Endothelial cell of umbilical vein (primary cell): ENCODE data around the gene GABPB2. TPM values are rescaled to one million over a fixed set of nuclear protein-coding genes. Genes with fewer than 3 reads are reported as not detected.

Experiments
- BruUV-seq: library from RNA; stranded (reverse); fragments of 400-500 nt; replicated peaks from 2 replicates; lab custom pipeline; 2021; lab: Mats Ljungman, UMichigan
- CTCF ChIA-PET: fragments of 300-600, 350-600 bp; sonication (Branson Sonifier 250); formaldehyde crosslinking; loops from one replicate; lab custom pipeline; 2021; ENCODE audit warnings: antibody characterized with exemption, inconsistent platforms; lab: Charles Lee
- POLR2A ChIA-PET: fragments of 300-600, 350-600 bp; sonication (Branson Sonifier 250); formaldehyde crosslinking; loops from one replicate; lab custom pipeline; 2021; ENCODE audit warnings: antibody characterized with exemption, inconsistent platforms; lab: Charles Lee
- DNase-seq: peaks from one replicate; pipeline ENCODE4 v3.0.0-alpha.2; 2011; ENCODE audit warnings: low read depth, low spot score
- FAIRE-seq: peaks from 2 replicates; lab custom pipeline; 2011; peaks lifted over from hg19 to GRCh38; lab: Jason Lieb, UNC
- H2AFZ ChIP-seq: 2 replicates; pipeline ENCODE4 v1.6.0; 2012; ENCODE audit warnings: low read depth, low read length, control low read depth, inconsistent platforms
- H3K27ac ChIP-seq: 2 replicates; pipeline ENCODE4 v1.5.1; 2011; ENCODE audit warnings: low read depth, mild to moderate bottlenecking, control low read depth, low read length, moderate library complexity; ENCODE audit not compliant: insufficient read depth
- H3K27me3 ChIP-seq, 2 experiments: 2 replicates each; pipeline versions ENCODE4 v1.6.0 to v1.6.1; 2011; ENCODE audit warnings: low read length in 2 of 2, mixed read lengths in 1 of 2; ENCODE audit not compliant: control insufficient read depth in 2 of 2, insufficient read depth in 2 of 2
- H3K36me3 ChIP-seq, 2 experiments: 2 replicates in 1 of 2; 3 replicates in 1 of 2; pipeline ENCODE4 v1.5.1; 2011; ENCODE audit warnings: low read length in 2 of 2, mild to moderate bottlenecking in 1 of 2, moderate library complexity in 1 of 2; ENCODE audit not compliant: control insufficient read depth in 2 of 2, insufficient read depth in 2 of 2; ENCODE audit errors: extremely low read depth in 1 of 2
- H3K4me1 ChIP-seq: 3 replicates; pipeline ENCODE4 v1.5.1; 2011; ENCODE audit warnings: mild to moderate bottlenecking, low read length; ENCODE audit not compliant: control insufficient read depth, insufficient read depth; ENCODE audit errors: extremely low read depth
- H3K4me2 ChIP-seq: 2 replicates; pipeline ENCODE4 v1.6.1; 2011; ENCODE audit warnings: low read length, control low read depth, mixed read lengths; ENCODE audit not compliant: insufficient read depth
- H3K4me3 ChIP-seq, 3 experiments: fragments of 200-600 bp in 1 of 3; sonication (generic), shearing (Covaris generic) in 1 of 3; replicated peaks in 1 of 3; 2 replicates each; pipeline ENCODE4 v1.5.1; 2011 to 2016; ENCODE audit warnings: control low read depth in 3 of 3, low read length in 3 of 3, mild to moderate bottlenecking in 2 of 3, inconsistent platforms in 1 of 3, low read depth in 1 of 3, moderate library complexity in 1 of 3; ENCODE audit not compliant: insufficient read depth in 1 of 3
- H3K79me2 ChIP-seq: 2 replicates; pipeline ENCODE4 v1.6.0; 2012; ENCODE audit warnings: low read length, inconsistent platforms; ENCODE audit not compliant: control insufficient read depth, insufficient read depth
- H3K9ac ChIP-seq: replicated peaks from 2 replicates; pipeline ENCODE3; 2011; ENCODE audit warnings: low read length, control low read depth; ENCODE audit not compliant: insufficient read depth; ENCODE audit errors: extremely low read depth
- H3K9me1 ChIP-seq: replicated peaks from 3 replicates; pipeline ENCODE4 v1.6.0; 2011; ENCODE audit warnings: mild to moderate bottlenecking, low read length; ENCODE audit not compliant: control insufficient read depth, insufficient read depth; ENCODE audit errors: extremely low read depth
- H3K9me3 ChIP-seq: replicated peaks from 2 replicates; pipeline ENCODE4 v1.5.1; 2012; ENCODE audit warnings: low read length, inconsistent platforms; ENCODE audit not compliant: control insufficient read depth, insufficient read depth
- H4K20me1 ChIP-seq: replicated peaks from 2 replicates; pipeline ENCODE3; 2011; ENCODE audit warnings: mild to moderate bottlenecking, low read length; ENCODE audit not compliant: control insufficient read depth, insufficient read depth; ENCODE audit errors: extremely low read depth
- EZH2 ChIP-seq: IDR thresholded peaks from 2 replicates; pipeline ENCODE4 v1.6.1; 2012; ENCODE audit warnings: borderline replicate concordance, low read depth, mild to moderate bottlenecking, moderate library complexity, low read length, inconsistent platforms; ENCODE audit not compliant: severe bottlenecking
- FOS ChIP-seq: IDR thresholded peaks from 2 replicates; pipeline ENCODE4 v1.6.1; 2011; ENCODE audit warnings: mild to moderate bottlenecking, low read length, moderate library complexity, borderline replicate concordance; ENCODE audit not compliant: insufficient read depth
- GATA2 ChIP-seq: IDR thresholded peaks from 2 replicates; pipeline ENCODE4 v1.7.0; 2011; ENCODE audit warnings: low read depth, mild to moderate bottlenecking, moderate library complexity, mixed read lengths, low read length; ENCODE audit not compliant: insufficient read length, insufficient read depth
- JUN ChIP-seq: IDR thresholded peaks from 2 replicates; pipeline ENCODE4 v1.6.1; 2011; ENCODE audit warnings: borderline replicate concordance, low read depth; ENCODE audit not compliant: insufficient read length, insufficient read depth
- MYC ChIP-seq: IDR thresholded peaks from one replicate; pipeline ENCODE4 v1.6.1; 2011; ENCODE audit warnings: mild to moderate bottlenecking, low read depth, low read length
- POLR2A ChIP-seq: IDR thresholded peaks from 2 replicates; pipeline ENCODE4 v1.6.1; 2012; ENCODE audit warnings: low read depth, mild to moderate bottlenecking, control low read depth, low read length
- POLR2AphosphoS5 ChIP-seq: IDR thresholded peaks from 2 replicates; pipeline ENCODE4 v1.6.1; 2012; ENCODE audit warnings: low read depth, mild to moderate bottlenecking, control low read depth, low read length, moderate library complexity; ENCODE audit not compliant: insufficient read depth
- dilution Hi-C: fragments of 300-500 bp; cut with MboI; formaldehyde crosslinking; loops from one replicate; pipeline ENCODE4 v1.15.0; 2019; ENCODE audit warnings: low sequenced_read_pairs; ENCODE audit not compliant: extremely low pct_ligation_motif_present
- intact Hi-C: fragments of 100-400 bp; cut with micrococcal nuclease; formaldehyde crosslinking; loops from one replicate; pipeline ENCODE4 v1.10.0; 2022
- polyA plus RNA-seq, 4 experiments: library from polyadenylated mRNA; depleted of rRNA in 3 of 4; stranded (reverse) in 3 of 4; unstranded in 1 of 4; fragments of >200 nt; gene quantifications; 2 replicates each; pipeline versions ENCODE4 v1.2.1 to v1.2.3, GENCODE V29; 2011 to 2012; ENCODE audit warnings: missing spikeins in 1 of 4
- total RNA-seq: library from RNA; stranded (reverse); gene quantifications from 2 replicates; pipeline ENCODE4 v1.2.3, GENCODE V29; 2021
- TF ChIP-seq, protein P1 (sequence below), 2 donors: IDR thresholded peaks; 1 replicate in 1 of 2; 2 replicates in 1 of 2; pipeline ENCODE4 v1.5.1; 2011; ENCODE audit warnings: low read length in 2 of 2, mild to moderate bottlenecking in 2 of 2, moderate library complexity in 2 of 2, control low read depth in 1 of 2, inconsistent platforms in 1 of 2, low read depth in 1 of 2; ENCODE audit not compliant: insufficient read depth in 1 of 2; ENCODE audit errors: extremely low read depth in 1 of 2
- TF ChIP-seq, protein P2 (sequence below): IDR thresholded peaks from 2 replicates; pipeline ENCODE4 v1.6.1; 2011; ENCODE audit not compliant: insufficient read depth, insufficient read length

The GABPB2 gene
- total and polyA plus RNA-seq, 2 donors (not counting 3 experiments of a cell fraction or from before 2014, with no cell fraction given) = 2.6 to 4.3 TPM

DNA sequence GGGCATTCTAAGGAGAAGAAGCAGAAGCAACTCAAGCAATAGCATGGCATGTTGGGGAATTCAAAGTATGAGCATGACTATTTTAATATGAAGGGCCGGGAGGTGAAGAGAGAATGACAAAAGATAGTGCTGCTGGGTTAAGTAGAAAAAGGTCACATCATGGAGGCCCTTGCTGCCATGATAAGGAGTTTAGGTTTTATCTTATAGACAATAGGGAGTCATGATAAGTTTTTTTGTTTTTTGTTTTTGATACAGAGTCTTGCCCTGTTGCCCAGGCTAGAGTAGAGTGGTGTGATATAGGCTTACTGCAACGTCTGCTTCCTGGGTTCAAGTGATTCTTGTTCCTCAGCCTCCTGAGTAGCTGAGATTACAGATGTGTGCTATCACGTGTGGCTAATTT lies 31.0 kb upstream of the GABPB2 start:
- DNase-seq (no peak), FAIRE-seq (no peak)
- H3K9me3 ChIP-seq = no peaks in the 10 kb centered on the region
- no peaks in the 10 kb centered on the region for H3K4me1 ChIP-seq
- no peak overlapping the region for H3K4me3 ChIP-seq
- no peaks in the 10 kb centered on the region for H3K79me2 ChIP-seq
- no peaks in the 10 kb centered on the region for H4K20me1 ChIP-seq
- H3K4me2 ChIP-seq = no peak overlapping the region
- H3K36me3 ChIP-seq = peaks cover 0 to under 1% of the 10 kb centered on the region in 2 experiments
- no TSS peak for BruUV-seq
- no peak overlapping the region for H3K9ac ChIP-seq
- POLR2A ChIA-PET = no interaction called here
- no peak overlapping the region for H2AFZ ChIP-seq
- H3K27ac ChIP-seq = no peak overlapping the region
- H3K9me1 ChIP-seq = no peaks in the 10 kb centered on the region
- TF ChIP-seq MYC = no peak
- no peak for TF ChIP-seq JUN
- no peak for TF ChIP-seq GATA2
- no peak for TF ChIP-seq FOS
- no peak for TF ChIP-seq POLR2A
- no peak for TF ChIP-seq EZH2
- TF ChIP-seq, protein P1, sequence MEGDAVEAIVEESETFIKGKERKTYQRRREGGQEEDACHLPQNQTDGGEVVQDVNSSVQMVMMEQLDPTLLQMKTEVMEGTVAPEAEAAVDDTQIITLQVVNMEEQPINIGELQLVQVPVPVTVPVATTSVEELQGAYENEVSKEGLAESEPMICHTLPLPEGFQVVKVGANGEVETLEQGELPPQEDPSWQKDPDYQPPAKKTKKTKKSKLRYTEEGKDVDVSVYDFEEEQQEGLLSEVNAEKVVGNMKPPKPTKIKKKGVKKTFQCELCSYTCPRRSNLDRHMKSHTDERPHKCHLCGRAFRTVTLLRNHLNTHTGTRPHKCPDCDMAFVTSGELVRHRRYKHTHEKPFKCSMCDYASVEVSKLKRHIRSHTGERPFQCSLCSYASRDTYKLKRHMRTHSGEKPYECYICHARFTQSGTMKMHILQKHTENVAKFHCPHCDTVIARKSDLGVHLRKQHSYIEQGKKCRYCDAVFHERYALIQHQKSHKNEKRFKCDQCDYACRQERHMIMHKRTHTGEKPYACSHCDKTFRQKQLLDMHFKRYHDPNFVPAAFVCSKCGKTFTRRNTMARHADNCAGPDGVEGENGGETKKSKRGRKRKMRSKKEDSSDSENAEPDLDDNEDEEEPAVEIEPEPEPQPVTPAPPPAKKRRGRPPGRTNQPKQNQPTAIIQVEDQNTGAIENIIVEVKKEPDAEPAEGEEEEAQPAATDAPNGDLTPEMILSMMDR (IDR thresholded peaks at IDR 0.05; ENCODE audit: extremely low read depth in 1 of 2, insufficient read depth in 1 of 2, low read depth in 1 of 2, low read length in 2 of 2) = no peak
- TF ChIP-seq, protein P2, sequence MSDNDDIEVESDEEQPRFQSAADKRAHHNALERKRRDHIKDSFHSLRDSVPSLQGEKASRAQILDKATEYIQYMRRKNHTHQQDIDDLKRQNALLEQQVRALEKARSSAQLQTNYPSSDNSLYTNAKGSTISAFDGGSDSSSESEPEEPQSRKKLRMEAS = no peak
- TF ChIP-seq POLR2AphosphoS5 = no peak
- dilution Hi-C loops (no loop called here), intact Hi-C loops (no loop called here)
- H3K27me3 ChIP-seq = no peaks in the 10 kb centered on the region
- CTCF ChIA-PET = interaction anchor here (0.7 to 1.1 kb wide), 3 partner anchors 9 to 44 kb away, joined by 3 read pairs; no protein-coding TSS in a partner anchor
